SK-N-MC (cell line): ENCODE results near the gene SIT1.

Experiments used
- EZH2 ChIP-seq: fragments of 200-600 bp; sonication (generic); IDR thresholded peaks from one replicate; pipeline ENCODE4 v1.6.1; 2017; ENCODE audit warnings: antibody characterized with exemption
- FOXP2 ChIP-seq: optimal IDR thresholded peaks from 2 replicates; pipeline ENCODE3; 2011; ENCODE audit warnings: mild to moderate bottlenecking, moderate library complexity; ENCODE audit not compliant: insufficient read depth; ENCODE audit errors: extremely low read length, control extremely low read depth
- POLR2AphosphoS5 ChIP-seq: IDR thresholded peaks from 2 replicates; pipeline ENCODE4 v1.6.1; 2012; ENCODE audit warnings: mild to moderate bottlenecking, low read depth, low read length, borderline replicate concordance

DNA sequence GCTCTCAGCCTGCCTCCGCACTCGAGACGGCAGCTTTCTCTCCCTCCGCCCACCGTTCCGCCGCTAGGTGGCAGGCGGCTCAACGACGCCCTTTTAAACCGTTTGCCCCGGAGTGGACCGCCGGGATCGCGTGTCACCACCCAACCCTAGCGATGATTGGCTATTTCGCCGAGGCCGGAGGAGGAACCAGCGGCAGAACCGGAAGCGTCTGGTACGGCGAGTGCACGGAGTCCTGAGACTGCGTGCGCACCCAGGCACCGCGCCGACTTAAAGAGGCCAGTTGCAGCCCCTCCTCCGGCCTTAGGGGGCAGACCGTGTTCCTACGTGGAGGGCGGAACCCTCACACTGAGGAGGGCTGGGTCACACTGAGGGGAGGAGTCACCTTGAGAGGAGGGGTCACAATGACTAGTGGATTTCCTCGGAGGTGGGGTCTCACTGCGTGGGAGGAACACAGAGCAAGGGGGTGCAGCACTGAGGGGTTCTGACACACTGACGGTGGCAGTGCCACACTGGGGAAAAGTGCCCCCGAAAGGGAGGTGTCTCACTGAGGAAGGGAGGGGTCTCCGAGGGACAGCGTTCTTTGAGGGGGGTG lies 46.6 kb downstream of the SIT1 start:
- TF ChIP-seq POLR2AphosphoS5, result peak; percentile 93
- TF ChIP-seq EZH2, result no peak
- TF ChIP-seq FOXP2, result no peak
